Urinary bladder (tissue), 4 donors: ENCODE data around the gene DDX28. TPM values are rescaled to one million over a fixed set of nuclear protein-coding genes. Genes with fewer than 3 reads are reported as not detected.
"Not testable (repeated sequence)": the region's sequence is repeated elsewhere in the genome, so short reads cannot be mapped to it uniquely, and the experiment has no call there.

Experiments
- DNase-seq: peaks from one replicate; pipeline ENCODE4 v3.0.0-alpha.2; 2015; ENCODE audit errors: extremely low spot score
- H3K27ac ChIP-seq: one replicate; pipeline ENCODE4 v1.5.1; 2013; ENCODE audit warnings: low read depth, mild to moderate bottlenecking, moderate library complexity
- H3K36me3 ChIP-seq: one replicate; pipeline ENCODE4 v1.6.1; 2013; ENCODE audit warnings: mild to moderate bottlenecking, moderate library complexity; ENCODE audit not compliant: insufficient read depth
- H3K4me1 ChIP-seq: one replicate; pipeline ENCODE4 v1.6.1; 2013; ENCODE audit warnings: mild to moderate bottlenecking, moderate library complexity; ENCODE audit not compliant: insufficient read depth
- H3K4me3 ChIP-seq: one replicate; pipeline ENCODE4 v1.5.1; 2013; ENCODE audit warnings: low read depth, low read length
- WGBS: extraction: QIAGEN DNeasy Blood & Tissue Kit; methylation state at CpG from one replicate; pipeline ENCODE4 v1.1.7; 2013; 5-methylcytosine and 5-hydroxymethylcytosine counted together
- polyA plus RNA-seq: library from polyadenylated mRNA; stranded (reverse); fragments of 200-250 nt; gene quantifications from one replicate; pipeline ENCODE4 v1.2.3, GENCODE V29; 2013
- small RNA-seq: library from RNA; depleted of rRNA; stranded (forward); fragments of <200 nt; gene quantifications from one replicate; pipeline ENCODE3, GENCODE V24; 2014
- total RNA-seq: library from RNA; depleted of rRNA; stranded (reverse); fragments of >200 nt; gene quantifications from one replicate; pipeline ENCODE4 v1.2.3, GENCODE V29; 2014
- donor health status: healthy with polysubstance abuse.
- donor health status: healthy.

The DDX28 gene
- total and polyA plus RNA-seq, 2 donors: 6.4 to 11.5 TPM

DNA sequence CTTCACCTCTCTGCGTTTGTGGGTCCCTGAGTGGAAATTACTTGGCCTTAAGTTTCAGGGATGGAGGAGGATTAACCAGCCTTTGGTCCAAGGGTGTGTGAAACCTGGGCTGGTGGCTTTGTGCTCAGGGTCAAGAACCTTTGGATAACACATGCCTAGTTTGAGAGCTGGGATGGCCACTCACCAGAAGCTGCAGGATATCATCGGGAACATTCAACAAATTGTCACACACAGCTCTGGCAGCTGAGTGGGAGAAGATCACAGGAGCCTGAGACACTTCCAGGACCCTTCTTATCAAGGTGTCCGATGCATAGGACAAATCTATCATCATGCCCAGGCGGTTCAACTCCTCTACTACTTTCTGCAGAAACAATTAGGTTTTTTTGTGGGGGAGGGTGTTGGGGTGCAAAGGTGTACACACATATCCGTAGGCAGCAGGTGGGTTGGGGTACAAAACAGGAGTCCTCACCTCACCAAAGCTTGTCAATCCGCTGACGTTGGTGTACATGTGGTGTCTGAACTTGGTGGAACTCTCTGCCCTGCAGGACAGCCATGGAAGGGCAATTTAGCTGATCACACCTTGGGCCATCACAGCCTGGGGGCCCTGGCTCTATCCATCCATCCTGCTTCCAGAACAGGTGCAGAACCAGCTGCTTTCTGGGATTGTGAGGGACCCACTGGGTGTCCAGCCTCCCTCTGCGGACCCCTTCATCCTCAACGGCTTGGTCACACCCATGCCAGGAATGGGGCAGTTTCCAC lies 45.4 kb downstream of the DDX28 start:
- no peaks in the 10 kb centered on the region for H3K4me1 ChIP-seq
- DNase-seq: no peak
- no peak overlapping the region for H3K27ac ChIP-seq
- 79% methylated on average over 9 of the region's 9 CpGs for WGBS
- no peak overlapping the region for H3K4me3 ChIP-seq
- no peaks in the 10 kb centered on the region for H3K36me3 ChIP-seq

DNA sequence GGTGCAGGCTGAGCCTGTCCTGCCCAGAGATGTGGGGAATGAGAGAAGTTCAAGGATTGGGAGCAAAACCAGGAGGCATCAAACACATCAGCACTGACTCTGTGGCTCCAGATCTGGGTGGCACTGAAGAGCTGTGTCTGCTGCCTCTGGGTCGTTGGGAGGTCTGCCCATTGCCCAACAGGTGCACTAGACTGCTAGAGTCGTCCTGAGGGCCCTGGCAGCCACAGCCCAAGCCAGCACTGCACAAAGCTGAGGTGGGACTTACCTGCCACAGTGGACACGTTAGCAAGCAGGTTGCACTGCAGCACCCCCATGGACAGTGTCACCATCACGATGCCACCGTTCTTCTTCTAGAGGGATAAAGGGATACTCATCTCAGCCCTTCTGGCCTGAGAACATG lies 46.0 kb downstream of the DDX28 start:
- H3K4me1 ChIP-seq: no peaks in the 10 kb centered on the region
- H3K36me3 ChIP-seq: no peaks in the 10 kb centered on the region
- H3K4me3 ChIP-seq: no peak overlapping the region
- 74% methylated on average over 5 of the region's 5 CpGs for WGBS
- no peak for DNase-seq
- no peak overlapping the region for H3K27ac ChIP-seq

DNA sequence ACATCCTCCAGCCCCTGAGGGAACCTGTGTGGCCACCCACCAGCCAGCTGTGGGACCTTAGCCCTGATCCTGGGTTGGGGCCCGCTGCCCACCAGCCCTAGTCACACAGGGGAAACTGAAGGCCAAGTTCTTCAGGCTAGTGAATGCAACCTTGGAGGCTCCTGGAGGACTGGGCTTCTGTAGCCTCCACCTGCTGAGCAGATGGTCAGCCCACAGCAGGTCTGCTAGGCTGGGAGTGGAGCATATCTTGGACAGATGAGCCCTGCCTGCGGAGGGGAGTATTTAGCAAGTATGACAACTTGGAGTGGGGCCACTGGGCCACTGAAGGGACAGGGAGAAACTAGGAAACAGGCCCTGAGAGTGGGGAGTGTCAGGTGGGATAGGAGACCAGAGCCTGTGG lies 46.8 kb downstream of the DDX28 start:
- H3K4me3 ChIP-seq: no peak overlapping the region
- no peaks in the 10 kb centered on the region for H3K36me3 ChIP-seq
- no peak overlapping the region for H3K27ac ChIP-seq
- H3K4me1 ChIP-seq: no peaks in the 10 kb centered on the region
- DNase-seq: no peak
- 94% methylated on average over 2 of the region's 2 CpGs for WGBS

DNA sequence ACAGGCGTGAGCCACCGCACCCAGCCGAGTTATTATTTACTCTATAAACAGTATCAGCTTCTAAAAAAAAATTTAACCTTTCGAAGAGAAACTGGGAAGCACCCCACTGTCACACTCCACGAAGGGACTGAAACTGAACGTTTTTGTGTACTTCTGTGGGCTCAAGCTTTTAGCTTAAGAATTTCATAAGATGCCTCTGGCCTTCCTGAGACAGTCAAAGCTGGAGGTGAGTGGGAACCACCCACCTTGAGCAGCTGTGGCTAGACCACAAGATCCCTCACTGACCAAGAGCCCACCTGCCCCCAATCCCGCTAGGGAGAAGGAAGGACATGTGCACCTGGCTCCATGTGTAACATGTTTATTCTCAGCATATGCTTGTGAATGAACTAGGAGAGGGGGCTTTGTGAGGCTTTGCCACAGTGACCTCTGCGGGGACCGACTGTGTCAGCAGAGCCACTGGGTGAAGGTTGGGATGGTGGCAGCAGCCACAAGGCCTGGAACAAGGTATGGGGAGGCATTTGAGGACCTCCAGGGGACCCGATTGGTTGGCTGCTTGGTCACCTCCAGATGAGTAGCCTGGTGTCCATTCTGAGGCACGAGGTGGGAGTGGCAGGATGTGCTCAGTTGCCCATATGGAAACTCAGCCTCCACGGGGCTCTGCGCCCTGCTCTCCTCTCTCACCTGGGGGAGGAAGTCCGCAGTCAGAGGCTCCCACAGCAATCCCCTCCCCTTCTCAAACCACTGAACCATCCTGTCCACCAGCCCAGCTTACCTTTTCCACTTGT lies 47.5 kb downstream of the DDX28 start:
- DNase-seq: no peak
- Histone ChIP-seq H3K27ac (no peak overlapping the region), H3K4me3 (no peak overlapping the region), H3K36me3 (no peaks in the 10 kb centered on the region), H3K4me1 (no peaks in the 10 kb centered on the region)
- 71% methylated on average over 14 of the region's 14 CpGs for WGBS

DNA sequence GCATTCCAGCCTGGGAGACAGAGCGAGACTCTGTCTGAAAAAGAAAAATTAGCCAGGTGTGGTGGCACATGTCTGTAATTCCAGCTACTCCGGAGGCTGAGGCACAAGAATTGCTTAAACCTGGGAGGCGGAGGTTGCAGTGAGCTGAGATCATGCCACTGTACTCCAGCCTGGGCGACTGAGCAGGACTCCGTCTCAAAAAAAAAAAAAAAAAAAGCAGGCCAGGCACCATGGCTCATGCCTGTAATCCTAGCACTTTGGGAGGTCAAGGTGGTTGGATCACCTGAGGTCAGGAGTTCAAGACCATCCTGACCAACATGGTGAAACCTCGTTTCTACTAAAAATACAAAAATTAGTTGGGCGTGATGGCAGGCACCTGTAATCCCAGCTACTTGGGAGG lies 50.7 kb downstream of the DDX28 start:
- not testable (repeated sequence) for H3K27ac ChIP-seq, H3K4me3 ChIP-seq, H3K4me1 ChIP-seq, H3K36me3 ChIP-seq, DNase-seq
- WGBS: 93% methylated on average over 7 of the region's 7 CpGs

DNA sequence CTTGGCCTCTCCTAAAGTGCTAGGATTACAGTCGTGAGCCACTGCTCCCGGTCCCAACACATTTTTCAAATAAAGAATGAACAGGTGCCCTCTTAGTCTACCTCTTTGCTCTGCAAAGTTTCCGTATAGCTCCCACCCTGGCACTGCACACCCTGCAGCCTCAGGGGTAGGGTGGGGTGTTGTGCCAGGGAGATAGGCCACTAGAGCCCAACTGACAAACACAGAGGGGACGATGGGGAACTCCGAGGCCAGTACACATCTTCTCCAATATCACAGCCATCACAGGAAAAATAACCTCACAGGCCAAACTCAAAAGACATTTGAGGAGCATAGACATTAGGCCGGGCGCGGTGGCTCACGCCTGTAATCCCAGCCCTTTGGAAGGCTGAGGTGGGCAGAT lies 51.9 kb downstream of the DDX28 start:
- WGBS: 91% methylated on average over 9 of the region's 9 CpGs
- DNase-seq: no peak
- H3K4me3 ChIP-seq: no peak overlapping the region
- H3K36me3 ChIP-seq: no peaks in the 10 kb centered on the region
- no peak overlapping the region for H3K27ac ChIP-seq
- H3K4me1 ChIP-seq: no peaks in the 10 kb centered on the region

Small RNA genes within 50 kb of the gene (small RNA-seq; reads per million reads assigned to genes)
- gene RNU6-359P: not detected

Other genes with a start within 250 kb of the DDX28 start
- 6.0 TPM for gene RANBP10, start 216.7 kb downstream of the DDX28 start, total RNA-seq
- gene RANBP10, start 216.7 kb downstream of the DDX28 start, polyA plus RNA-seq: 14.1 TPM
- gene TSNAXIP1, start 216.3 kb downstream of the DDX28 start, total RNA-seq: 1.2 TPM
- gene TSNAXIP1, start 216.3 kb downstream of the DDX28 start, polyA plus RNA-seq: 2.0 TPM
- 27.2 TPM for gene THAP11, start 180.9 kb downstream of the DDX28 start, total RNA-seq
- gene THAP11, start 180.9 kb downstream of the DDX28 start, polyA plus RNA-seq: 42.2 TPM
- 70.6 TPM for gene NUTF2, start 176.3 kb downstream of the DDX28 start, total RNA-seq
- 117 TPM for gene NUTF2, start 176.3 kb downstream of the DDX28 start, polyA plus RNA-seq
- gene CENPT, start 175.5 kb downstream of the DDX28 start, total RNA-seq: 16.5 TPM
- gene CENPT, start 175.5 kb downstream of the DDX28 start, polyA plus RNA-seq: 49.4 TPM
- gene EDC4, start 150.2 kb downstream of the DDX28 start, total RNA-seq: 31.8 TPM
- 43.2 TPM for gene EDC4, start 150.2 kb downstream of the DDX28 start, polyA plus RNA-seq
- not detected for gene NRN1L, start 138.3 kb downstream of the DDX28 start, total RNA-seq
- 1.9 TPM for gene NRN1L, start 138.3 kb downstream of the DDX28 start, polyA plus RNA-seq
- gene PSKH1, start 130.0 kb downstream of the DDX28 start, total RNA-seq: 9.9 TPM
- 39.0 TPM for gene PSKH1, start 130.0 kb downstream of the DDX28 start, polyA plus RNA-seq
- gene CTRL, start 91.4 kb downstream of the DDX28 start, total RNA-seq: not detected
- gene CTRL, start 91.4 kb downstream of the DDX28 start, polyA plus RNA-seq: 0.91 TPM
- gene PSMB10, start 86.4 kb downstream of the DDX28 start, total RNA-seq: 26.1 TPM
- gene PSMB10, start 86.4 kb downstream of the DDX28 start, polyA plus RNA-seq: 74.1 TPM
- gene LCAT, start 79.1 kb downstream of the DDX28 start, total RNA-seq: 10.2 TPM
- 18.5 TPM for gene LCAT, start 79.1 kb downstream of the DDX28 start, polyA plus RNA-seq
- gene SLC12A4, start 54.6 kb downstream of the DDX28 start, total RNA-seq: 50.7 TPM
- 42.4 TPM for gene SLC12A4, start 54.6 kb downstream of the DDX28 start, polyA plus RNA-seq
- not detected for gene DPEP3, start 42.7 kb downstream of the DDX28 start, total RNA-seq
- gene DPEP3, start 42.7 kb downstream of the DDX28 start, polyA plus RNA-seq: 0.09 TPM
- gene DPEP2, start 23.7 kb downstream of the DDX28 start, total RNA-seq: 2.3 TPM
- 2.5 TPM for gene DPEP2, start 23.7 kb downstream of the DDX28 start, polyA plus RNA-seq
- gene DPEP2NB, start 7.3 kb downstream of the DDX28 start, total RNA-seq: not detected
- not detected for gene DPEP2NB, start 7.3 kb downstream of the DDX28 start, polyA plus RNA-seq
- gene DUS2, start 52 bp upstream of the DDX28 start, total RNA-seq: 14.7 TPM
- gene DUS2, start 52 bp upstream of the DDX28 start, polyA plus RNA-seq: 8.5 TPM
- 27.1 TPM for gene NFATC3, start 62.1 kb upstream of the DDX28 start, total RNA-seq
- 20.2 TPM for gene NFATC3, start 62.1 kb upstream of the DDX28 start, polyA plus RNA-seq
- gene ESRP2, start 212.9 kb upstream of the DDX28 start, total RNA-seq: 8.4 TPM
- gene ESRP2, start 212.9 kb upstream of the DDX28 start, polyA plus RNA-seq: 7.1 TPM
- gene PLA2G15, start 222.1 kb upstream of the DDX28 start, total RNA-seq: 14.1 TPM
- 12.7 TPM for gene PLA2G15, start 222.1 kb upstream of the DDX28 start, polyA plus RNA-seq
- gene SLC7A6, start 241.3 kb upstream of the DDX28 start, total RNA-seq: 16.9 TPM
- 14.0 TPM for gene SLC7A6, start 241.3 kb upstream of the DDX28 start, polyA plus RNA-seq